Esophagus squamous epithelium (tissue), 4 donors: ENCODE results near the gene AHI1.

ENCODE experiments used
- POLR2A ChIP-seq, 4 donors: fragments of 450-650 bp; IDR thresholded peaks; one replicate each; pipeline ENCODE4 v1.6.1; 2017; ENCODE audit warnings: antibody characterized with exemption in 4 of 4, mild to moderate bottlenecking in 4 of 4, moderate library complexity in 3 of 4
- TF ChIP-seq, protein P1 (sequence below), 6 experiments: fragments of 450-650 bp in 4 of 6; fragments of 200-600 bp in 2 of 6; sonication (generic) in 2 of 6; IDR thresholded peaks; one replicate each; pipeline ENCODE4 v1.5.1; 2016 to 2019; ENCODE audit warnings: antibody characterized with exemption in 6 of 6, mild to moderate bottlenecking in 4 of 6, moderate library complexity in 4 of 6

GRCh38 chr6:135268740-135269139, 228.8 kb downstream of the AHI1 start:
- TF ChIP-seq POLR2A (IDR thresholded peaks at IDR 0.05): no peak
- TF ChIP-seq, protein P1, sequence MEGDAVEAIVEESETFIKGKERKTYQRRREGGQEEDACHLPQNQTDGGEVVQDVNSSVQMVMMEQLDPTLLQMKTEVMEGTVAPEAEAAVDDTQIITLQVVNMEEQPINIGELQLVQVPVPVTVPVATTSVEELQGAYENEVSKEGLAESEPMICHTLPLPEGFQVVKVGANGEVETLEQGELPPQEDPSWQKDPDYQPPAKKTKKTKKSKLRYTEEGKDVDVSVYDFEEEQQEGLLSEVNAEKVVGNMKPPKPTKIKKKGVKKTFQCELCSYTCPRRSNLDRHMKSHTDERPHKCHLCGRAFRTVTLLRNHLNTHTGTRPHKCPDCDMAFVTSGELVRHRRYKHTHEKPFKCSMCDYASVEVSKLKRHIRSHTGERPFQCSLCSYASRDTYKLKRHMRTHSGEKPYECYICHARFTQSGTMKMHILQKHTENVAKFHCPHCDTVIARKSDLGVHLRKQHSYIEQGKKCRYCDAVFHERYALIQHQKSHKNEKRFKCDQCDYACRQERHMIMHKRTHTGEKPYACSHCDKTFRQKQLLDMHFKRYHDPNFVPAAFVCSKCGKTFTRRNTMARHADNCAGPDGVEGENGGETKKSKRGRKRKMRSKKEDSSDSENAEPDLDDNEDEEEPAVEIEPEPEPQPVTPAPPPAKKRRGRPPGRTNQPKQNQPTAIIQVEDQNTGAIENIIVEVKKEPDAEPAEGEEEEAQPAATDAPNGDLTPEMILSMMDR (IDR thresholded peaks at IDR 0.05): no peak
